HepG2 (cell line): Measurements from ENCODE around the gene CEP55. TPM values are rescaled to one million over a fixed set of nuclear protein-coding genes. Genes with fewer than 3 reads are reported as not detected.

ENCODE experiments used
- FOXP1 ChIP-seq, 2 experiments: fragments of 450-650 bp in 1 of 2; IDR thresholded peaks; 2 replicates each; pipeline ENCODE4 v1.6.1; 2017 to 2018; ENCODE audit warnings: antibody characterized with exemption in 1 of 2
- HDAC2 ChIP-seq: sonication (generic); formaldehyde crosslinking; IDR thresholded peaks from 2 replicates; pipeline ENCODE4 v1.4.0; 2020; ENCODE audit warnings: missing genetic modification reagents
- HES4 ChIP-seq: sonication (generic); formaldehyde crosslinking; IDR thresholded peaks from 2 replicates; pipeline ENCODE4 v1.9.0; 2021; ENCODE audit warnings: mild to moderate bottlenecking, missing genetic modification reagents, borderline replicate concordance
- RFX3 ChIP-seq: IDR thresholded peaks from 2 replicates; pipeline ENCODE4 v1.6.1; 2016; ENCODE audit warnings: missing biosample characterization, missing genetic modification reagents
- RXRA ChIP-seq: sonication (generic); formaldehyde crosslinking; IDR thresholded peaks from 2 replicates; pipeline ENCODE4 v1.5.1; 2020; ENCODE audit warnings: missing genetic modification reagents
- SP1 ChIP-seq, 2 experiments: fragments of 450-650 bp in 1 of 2; sonication (generic) in 1 of 2; formaldehyde crosslinking in 1 of 2; IDR thresholded peaks; 2 replicates each; pipeline versions ENCODE4 v1.4.0 to v1.6.1; 2016 to 2020; ENCODE audit warnings: missing genetic modification reagents in 1 of 2
- TAF15 ChIP-seq: fragments of 200-400 bp; formaldehyde crosslinking; IDR thresholded peaks from one replicate; pipeline ENCODE4 v1.6.1; 2018; ENCODE audit warnings: mild to moderate bottlenecking, low read depth, low read length; ENCODE audit not compliant: poor library complexity, severe bottlenecking
- TBX3 ChIP-seq: fragments of 450-650 bp; IDR thresholded peaks from 2 replicates; pipeline ENCODE4 v1.6.1; 2017; ENCODE audit warnings: antibody characterized with exemption, mild to moderate bottlenecking, inconsistent platforms, borderline replicate concordance
- WIZ ChIP-seq: sonication (generic); formaldehyde crosslinking; IDR thresholded peaks from 2 replicates; pipeline ENCODE4 v1.5.1; 2020; ENCODE audit warnings: mild to moderate bottlenecking, missing genetic modification reagents
- ZMAT3 ChIP-seq: sonication (generic); formaldehyde crosslinking; conservative IDR thresholded peaks from 2 replicates; pipeline ENCODE4 v1.7.0; 2021; ENCODE audit warnings: missing genetic modification reagents
- ZNF282 ChIP-seq: fragments of 450-650 bp; IDR thresholded peaks from 2 replicates; pipeline ENCODE4 v1.6.1; 2018; ENCODE audit not compliant: partially characterized antibody
- ZNF441 ChIP-seq: sonication (generic); formaldehyde crosslinking; IDR thresholded peaks from 2 replicates; pipeline ENCODE4 v1.7.0; 2021; ENCODE audit warnings: missing genetic modification reagents, borderline replicate concordance
- ZNF468 ChIP-seq: sonication (generic); formaldehyde crosslinking; IDR thresholded peaks from 2 replicates; pipeline ENCODE4 v1.8.0; 2022; ENCODE audit warnings: mild to moderate bottlenecking, moderate library complexity, missing genetic modification reagents
- ZNF577 ChIP-seq: sonication (generic); formaldehyde crosslinking; IDR thresholded peaks from 2 replicates; pipeline ENCODE4 v1.4.0; 2020; ENCODE audit warnings: mild to moderate bottlenecking, low read depth, missing genetic modification reagents, borderline replicate concordance
- ZNF629 ChIP-seq: sonication (generic); formaldehyde crosslinking; conservative IDR thresholded peaks from 2 replicates; pipeline ENCODE4 v1.5.0; 2020; ENCODE audit warnings: missing genetic modification reagents
- ZNF652 ChIP-seq: IDR thresholded peaks from 2 replicates; pipeline ENCODE4 v1.6.1; 2016; ENCODE audit warnings: low read depth, borderline replicate concordance
- ZNF749 ChIP-seq: sonication (generic); formaldehyde crosslinking; IDR thresholded peaks from 2 replicates; pipeline ENCODE4 v1.8.0; 2022; ENCODE audit warnings: mild to moderate bottlenecking, missing genetic modification reagents, moderate library complexity, borderline replicate concordance
- ZNF879 ChIP-seq: sonication (generic); formaldehyde crosslinking; IDR thresholded peaks from 2 replicates; pipeline ENCODE4 v1.8.1; 2023; ENCODE audit warnings: missing genetic modification reagents
- polyA plus RNA-seq, 8 experiments: library from polyadenylated mRNA; depleted of rRNA in 3 of 8; stranded (reverse) in 7 of 8; unstranded in 1 of 8; fragments of >200 nt; fragmentation: Illumina TruSeq in 4 of 8; extraction: Trizol in 4 of 8; gene quantifications; 2 replicates each; pipeline versions ENCODE4 v1.2.1 to v1.2.3, GENCODE V29; 2011 to 2016; ENCODE audit warnings: low read depth in 4 of 8, missing spikeins in 1 of 8, mixed read lengths in 1 of 8; ENCODE audit not compliant: insufficient read depth in 1 of 8
- total RNA-seq, 5 experiments: library from RNA; depleted of rRNA; stranded (reverse); fragments of >200 nt; fragmentation: Illumina TruSeq; extraction: Trizol; gene quantifications; 2 replicates each; pipeline ENCODE4 v1.2.3, GENCODE V29; 2016; ENCODE audit warnings: low read depth in 1 of 5
- TF ChIP-seq, protein P1 (sequence below): sonication (generic); formaldehyde crosslinking; IDR thresholded peaks from 2 replicates; pipeline ENCODE4 v1.4.0; 2020; ENCODE audit warnings: missing genetic modification reagents, borderline replicate concordance
- TF ChIP-seq, protein P2 (sequence below): fragments of 450-650 bp; IDR thresholded peaks from 2 replicates; pipeline ENCODE4 v1.6.1; 2017; ENCODE audit warnings: mild to moderate bottlenecking
- TF ChIP-seq, protein P3 (sequence below): sonication (generic); formaldehyde crosslinking; IDR thresholded peaks from 2 replicates; pipeline ENCODE4 v1.4.0; 2020; ENCODE audit warnings: missing genetic modification reagents, borderline replicate concordance

The CEP55 gene
- total and polyA plus RNA-seq, 2 of the 13 experiments (the other 11 are each of a cell fraction or from before 2014, with no cell fraction given): 6.5 to 17.1 TPM

DNA sequence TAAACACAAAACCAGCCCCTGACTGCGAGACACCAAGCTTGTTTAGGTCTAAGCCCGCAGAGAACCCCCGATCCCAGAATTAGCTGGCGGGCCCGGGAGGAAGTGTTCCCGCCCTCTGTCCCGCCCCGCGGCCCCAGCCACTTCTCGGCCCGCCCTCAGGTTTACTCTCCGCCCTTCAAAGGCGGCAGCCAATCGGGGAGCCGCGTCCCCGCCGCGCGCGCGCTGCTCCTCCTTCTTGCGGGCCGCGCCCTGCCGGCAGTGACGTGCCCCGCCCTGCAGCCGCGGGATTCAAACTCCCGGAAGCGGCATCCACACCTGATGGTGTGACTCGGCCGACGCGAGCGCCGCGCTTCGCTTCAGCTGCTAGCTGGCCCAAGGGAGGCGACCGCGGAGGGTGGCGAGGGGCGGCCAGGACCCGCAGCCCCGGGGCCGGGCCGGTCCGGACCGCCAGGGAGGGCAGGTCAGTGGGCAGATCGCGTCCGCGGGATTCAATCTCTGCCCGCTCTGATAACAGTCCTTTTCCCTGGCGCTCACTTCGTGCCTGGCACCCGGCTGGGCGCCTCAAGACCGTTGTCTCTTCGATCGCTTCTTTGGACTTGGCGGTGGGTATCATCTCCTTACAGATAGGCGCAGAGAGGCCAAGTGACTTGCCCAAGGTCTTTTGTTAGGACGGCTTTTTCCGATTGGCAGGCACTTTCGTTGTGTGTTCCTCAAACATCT is at the start of gene CEP55 (continued):
- TF ChIP-seq, protein P1, sequence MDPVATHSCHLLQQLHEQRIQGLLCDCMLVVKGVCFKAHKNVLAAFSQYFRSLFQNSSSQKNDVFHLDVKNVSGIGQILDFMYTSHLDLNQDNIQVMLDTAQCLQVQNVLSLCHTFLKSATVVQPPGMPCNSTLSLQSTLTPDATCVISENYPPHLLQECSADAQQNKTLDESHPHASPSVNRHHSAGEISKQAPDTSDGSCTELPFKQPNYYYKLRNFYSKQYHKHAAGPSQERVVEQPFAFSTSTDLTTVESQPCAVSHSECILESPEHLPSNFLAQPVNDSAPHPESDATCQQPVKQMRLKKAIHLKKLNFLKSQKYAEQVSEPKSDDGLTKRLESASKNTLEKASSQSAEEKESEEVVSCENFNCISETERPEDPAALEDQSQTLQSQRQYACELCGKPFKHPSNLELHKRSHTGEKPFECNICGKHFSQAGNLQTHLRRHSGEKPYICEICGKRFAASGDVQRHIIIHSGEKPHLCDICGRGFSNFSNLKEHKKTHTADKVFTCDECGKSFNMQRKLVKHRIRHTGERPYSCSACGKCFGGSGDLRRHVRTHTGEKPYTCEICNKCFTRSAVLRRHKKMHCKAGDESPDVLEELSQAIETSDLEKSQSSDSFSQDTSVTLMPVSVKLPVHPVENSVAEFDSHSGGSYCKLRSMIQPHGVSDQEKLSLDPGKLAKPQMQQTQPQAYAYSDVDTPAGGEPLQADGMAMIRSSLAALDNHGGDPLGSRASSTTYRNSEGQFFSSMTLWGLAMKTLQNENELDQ (CRISPR knock-in tag): no peak
- TF ChIP-seq WIZ (CRISPR knock-in tag): no peak
- no peak for TF ChIP-seq SP1 (IDR thresholded peaks at IDR 0.05)
- TF ChIP-seq SP1 (CRISPR knock-in tag; IDR thresholded peaks at IDR 0.05): peak; percentile 81
- TF ChIP-seq, protein P2, sequence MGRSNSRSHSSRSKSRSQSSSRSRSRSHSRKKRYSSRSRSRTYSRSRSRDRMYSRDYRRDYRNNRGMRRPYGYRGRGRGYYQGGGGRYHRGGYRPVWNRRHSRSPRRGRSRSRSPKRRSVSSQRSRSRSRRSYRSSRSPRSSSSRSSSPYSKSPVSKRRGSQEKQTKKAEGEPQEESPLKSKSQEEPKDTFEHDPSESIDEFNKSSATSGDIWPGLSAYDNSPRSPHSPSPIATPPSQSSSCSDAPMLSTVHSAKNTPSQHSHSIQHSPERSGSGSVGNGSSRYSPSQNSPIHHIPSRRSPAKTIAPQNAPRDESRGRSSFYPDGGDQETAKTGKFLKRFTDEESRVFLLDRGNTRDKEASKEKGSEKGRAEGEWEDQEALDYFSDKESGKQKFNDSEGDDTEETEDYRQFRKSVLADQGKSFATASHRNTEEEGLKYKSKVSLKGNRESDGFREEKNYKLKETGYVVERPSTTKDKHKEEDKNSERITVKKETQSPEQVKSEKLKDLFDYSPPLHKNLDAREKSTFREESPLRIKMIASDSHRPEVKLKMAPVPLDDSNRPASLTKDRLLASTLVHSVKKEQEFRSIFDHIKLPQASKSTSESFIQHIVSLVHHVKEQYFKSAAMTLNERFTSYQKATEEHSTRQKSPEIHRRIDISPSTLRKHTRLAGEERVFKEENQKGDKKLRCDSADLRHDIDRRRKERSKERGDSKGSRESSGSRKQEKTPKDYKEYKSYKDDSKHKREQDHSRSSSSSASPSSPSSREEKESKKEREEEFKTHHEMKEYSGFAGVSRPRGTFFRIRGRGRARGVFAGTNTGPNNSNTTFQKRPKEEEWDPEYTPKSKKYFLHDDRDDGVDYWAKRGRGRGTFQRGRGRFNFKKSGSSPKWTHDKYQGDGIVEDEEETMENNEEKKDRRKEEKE: no peak
- TF ChIP-seq ZNF441 (CRISPR knock-in tag): 0 out of 2 replicates have a peak, but pooled peaks have one; percentile 27
- TF ChIP-seq ZNF652 (CRISPR knock-in tag): no peak
- no peak for TF ChIP-seq ZNF629 (CRISPR knock-in tag)
- TF ChIP-seq ZNF468 (CRISPR knock-in tag): peak; percentile 77; the same call in 1 of the 2 replicates
- TF ChIP-seq RXRA (CRISPR knock-in tag): peak; percentile 34; the same call in 1 of the 2 replicates
- no peak for TF ChIP-seq TAF15
- no peak for TF ChIP-seq ZNF577 (CRISPR knock-in tag)
- TF ChIP-seq ZNF879 (CRISPR knock-in tag): no peak
- no peak for TF ChIP-seq FOXP1 (IDR thresholded peaks at IDR 0.05)
- TF ChIP-seq FOXP1 (CRISPR knock-in tag; IDR thresholded peaks at IDR 0.05): no peak
- TF ChIP-seq, protein P3, sequence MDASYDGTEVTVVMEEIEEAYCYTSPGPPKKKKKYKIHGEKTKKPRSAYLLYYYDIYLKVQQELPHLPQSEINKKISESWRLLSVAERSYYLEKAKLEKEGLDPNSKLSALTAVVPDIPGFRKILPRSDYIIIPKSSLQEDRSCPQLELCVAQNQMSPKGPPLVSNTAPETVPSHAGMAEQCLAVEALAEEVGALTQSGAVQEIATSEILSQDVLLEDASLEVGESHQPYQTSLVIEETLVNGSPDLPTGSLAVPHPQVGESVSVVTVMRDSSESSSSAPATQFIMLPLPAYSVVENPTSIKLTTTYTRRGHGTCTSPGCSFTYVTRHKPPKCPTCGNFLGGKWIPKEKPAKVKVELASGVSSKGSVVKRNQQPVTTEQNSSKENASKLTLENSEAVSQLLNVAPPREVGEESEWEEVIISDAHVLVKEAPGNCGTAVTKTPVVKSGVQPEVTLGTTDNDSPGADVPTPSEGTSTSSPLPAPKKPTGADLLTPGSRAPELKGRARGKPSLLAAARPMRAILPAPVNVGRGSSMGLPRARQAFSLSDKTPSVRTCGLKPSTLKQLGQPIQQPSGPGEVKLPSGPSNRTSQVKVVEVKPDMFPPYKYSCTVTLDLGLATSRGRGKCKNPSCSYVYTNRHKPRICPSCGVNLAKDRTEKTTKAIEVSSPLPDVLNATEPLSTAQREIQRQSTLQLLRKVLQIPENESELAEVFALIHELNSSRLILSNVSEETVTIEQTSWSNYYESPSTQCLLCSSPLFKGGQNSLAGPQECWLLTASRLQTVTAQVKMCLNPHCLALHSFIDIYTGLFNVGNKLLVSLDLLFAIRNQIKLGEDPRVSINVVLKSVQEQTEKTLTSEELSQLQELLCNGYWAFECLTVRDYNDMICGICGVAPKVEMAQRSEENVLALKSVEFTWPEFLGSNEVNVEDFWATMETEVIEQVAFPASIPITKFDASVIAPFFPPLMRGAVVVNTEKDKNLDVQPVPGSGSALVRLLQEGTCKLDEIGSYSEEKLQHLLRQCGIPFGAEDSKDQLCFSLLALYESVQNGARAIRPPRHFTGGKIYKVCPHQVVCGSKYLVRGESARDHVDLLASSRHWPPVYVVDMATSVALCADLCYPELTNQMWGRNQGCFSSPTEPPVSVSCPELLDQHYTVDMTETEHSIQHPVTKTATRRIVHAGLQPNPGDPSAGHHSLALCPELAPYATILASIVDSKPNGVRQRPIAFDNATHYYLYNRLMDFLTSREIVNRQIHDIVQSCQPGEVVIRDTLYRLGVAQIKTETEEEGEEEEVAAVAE: 0 out of 2 replicates have a peak, but pooled peaks have one; percentile 48
- no peak for TF ChIP-seq ZNF282
- no peak for TF ChIP-seq HES4 (CRISPR knock-in tag)
- TF ChIP-seq RFX3 (CRISPR knock-in tag): no peak
- peak; percentile 94 for TF ChIP-seq HDAC2 (CRISPR knock-in tag)
- peak; percentile 85; the same call in 1 of the 2 replicates for TF ChIP-seq ZNF749
- no peak for TF ChIP-seq ZMAT3
- TF ChIP-seq TBX3: no peak
